Measurements from ENCODE around the gene OPRL1.

OPRL1 gene

GRCh38 chr20:64142590-64142989, 62.7 kb downstream of the OPRL1 start:
- Histone ChIP-seq H3K4me3 (ENCODE audit: low read length in 2 of 2) (no peak overlapping the region), H3K27ac (ENCODE audit: low read length) (no peak overlapping the region), H3K4me1 (ENCODE audit: control insufficient read depth, insufficient read depth, low read length) (no peaks in the 10 kb centered on the region), H3K36me3 (ENCODE audit: control insufficient read depth in 2 of 2, insufficient read depth in 2 of 2, low read length in 2 of 2) (no peaks in the 10 kb centered on the region), H3K9ac (ENCODE audit: low read length in 2 of 2) (no peak overlapping the region), H3K27me3 (ENCODE audit: control insufficient read depth in 1 of 2, insufficient read depth in 2 of 2, low read length in 2 of 2) (peaks cover 9 to 13% of the 10 kb centered on the region in 2 donors), H3K9me3 (ENCODE audit: control insufficient read depth in 2 of 2, low read length in 2 of 2) (peaks cover 0 to 9% of the 10 kb centered on the region in 2 donors)

- H3K9ac ChIP-seq (ENCODE audit: low read length in 2 of 2) = no peak overlapping the region
- H3K27me3 ChIP-seq (ENCODE audit: control insufficient read depth in 1 of 2, insufficient read depth in 2 of 2, low read length in 2 of 2) = peaks cover 11 to 13% of the 10 kb centered on the region in 2 donors
- H3K9me3 ChIP-seq (ENCODE audit: control insufficient read depth in 2 of 2, low read length in 2 of 2) = peaks cover 0 to 9% of the 10 kb centered on the region in 2 donors
- H3K27ac ChIP-seq (ENCODE audit: low read length) = no peak overlapping the region
- H3K4me3 ChIP-seq (ENCODE audit: low read length in 2 of 2) = no peak overlapping the region
- H3K36me3 ChIP-seq (ENCODE audit: control insufficient read depth in 2 of 2, insufficient read depth in 2 of 2, low read length in 2 of 2) = no peaks in the 10 kb centered on the region
- no peaks in the 10 kb centered on the region for H3K4me1 ChIP-seq (ENCODE audit: control insufficient read depth, insufficient read depth, low read length)
Measured at GRCh38 chr20:64143018-64143801, 63.3 kb downstream of the OPRL1 start.

GRCh38 chr20:64144144-64144912, 64.4 kb downstream of the OPRL1 start:
- Histone ChIP-seq H3K27me3 (ENCODE audit: control insufficient read depth in 1 of 2, insufficient read depth in 2 of 2, low read length in 2 of 2) (peaks cover 11 to 13% of the 10 kb centered on the region in 2 donors), H3K9ac (ENCODE audit: low read length in 2 of 2) (no peak overlapping the region), H3K27ac (ENCODE audit: low read length) (no peak overlapping the region), H3K4me1 (ENCODE audit: control insufficient read depth, insufficient read depth, low read length) (no peaks in the 10 kb centered on the region), H3K36me3 (ENCODE audit: control insufficient read depth in 2 of 2, insufficient read depth in 2 of 2, low read length in 2 of 2) (no peaks in the 10 kb centered on the region), H3K4me3 (ENCODE audit: low read length in 2 of 2) (no peak overlapping the region), H3K9me3 (ENCODE audit: control insufficient read depth in 2 of 2, low read length in 2 of 2) (peaks cover 0 to 9% of the 10 kb centered on the region in 2 donors)

- H3K36me3 ChIP-seq (ENCODE audit: control insufficient read depth in 2 of 2, insufficient read depth in 2 of 2, low read length in 2 of 2) = no peaks in the 10 kb centered on the region
- H3K9me3 ChIP-seq (ENCODE audit: control insufficient read depth in 2 of 2, low read length in 2 of 2) = peaks cover 0 to 9% of the 10 kb centered on the region in 2 donors
- H3K27ac ChIP-seq (ENCODE audit: low read length) = no peak overlapping the region
- no peak overlapping the region for H3K9ac ChIP-seq (ENCODE audit: low read length in 2 of 2)
- no peaks in the 10 kb centered on the region for H3K4me1 ChIP-seq (ENCODE audit: control insufficient read depth, insufficient read depth, low read length)
- no peak overlapping the region for H3K4me3 ChIP-seq (ENCODE audit: low read length in 2 of 2)
- H3K27me3 ChIP-seq (ENCODE audit: control insufficient read depth in 1 of 2, insufficient read depth in 2 of 2, low read length in 2 of 2) = peaks cover 10 to 13% of the 10 kb centered on the region in 2 donors
Measured at GRCh38 chr20:64145458-64146300, 65.8 kb downstream of the OPRL1 start.

- H3K9me3 ChIP-seq (ENCODE audit: control insufficient read depth in 2 of 2, low read length in 2 of 2) = peaks cover 0 to 9% of the 10 kb centered on the region in 2 donors
- no peak overlapping the region for H3K9ac ChIP-seq (ENCODE audit: low read length in 2 of 2)
- H3K36me3 ChIP-seq (ENCODE audit: control insufficient read depth in 2 of 2, insufficient read depth in 2 of 2, low read length in 2 of 2) = no peaks in the 10 kb centered on the region
- H3K4me1 ChIP-seq (ENCODE audit: control insufficient read depth, insufficient read depth, low read length) = no peaks in the 10 kb centered on the region
- peaks cover 10 to 13% of the 10 kb centered on the region in 2 donors for H3K27me3 ChIP-seq (ENCODE audit: control insufficient read depth in 1 of 2, insufficient read depth in 2 of 2, low read length in 2 of 2)
- H3K27ac ChIP-seq (ENCODE audit: low read length) = no peak overlapping the region
- no peak overlapping the region for H3K4me3 ChIP-seq (ENCODE audit: low read length in 2 of 2)
Measured at GRCh38 chr20:64146301-64146935, 66.5 kb downstream of the OPRL1 start.

- H3K4me1 ChIP-seq (ENCODE audit: control insufficient read depth, insufficient read depth, low read length) = no peaks in the 10 kb centered on the region
- no peak overlapping the region for H3K9ac ChIP-seq (ENCODE audit: low read length in 2 of 2)
- H3K4me3 ChIP-seq (ENCODE audit: low read length in 2 of 2) = no peak overlapping the region
- H3K9me3 ChIP-seq (ENCODE audit: control insufficient read depth in 2 of 2, low read length in 2 of 2) = peaks cover 0 to 9% of the 10 kb centered on the region in 2 donors
- no peak overlapping the region for H3K27ac ChIP-seq (ENCODE audit: low read length)
- H3K36me3 ChIP-seq (ENCODE audit: control insufficient read depth in 2 of 2, insufficient read depth in 2 of 2, low read length in 2 of 2) = no peaks in the 10 kb centered on the region
- peaks cover 10 to 13% of the 10 kb centered on the region in 2 donors for H3K27me3 ChIP-seq (ENCODE audit: control insufficient read depth in 1 of 2, insufficient read depth in 2 of 2, low read length in 2 of 2)
Measured at GRCh38 chr20:64146936-64147477, 67.1 kb downstream of the OPRL1 start.

- Histone ChIP-seq H3K9me3 (ENCODE audit: control insufficient read depth in 2 of 2, low read length in 2 of 2) (peaks cover 0 to 9% of the 10 kb centered on the region in 2 donors), H3K27me3 (ENCODE audit: control insufficient read depth in 1 of 2, insufficient read depth in 2 of 2, low read length in 2 of 2) (peaks cover 6% of the 10 kb centered on the region in 2 donors), H3K4me1 (ENCODE audit: control insufficient read depth, insufficient read depth, low read length) (no peaks in the 10 kb centered on the region), H3K4me3 (ENCODE audit: low read length in 2 of 2) (no peak overlapping the region), H3K9ac (ENCODE audit: low read length in 2 of 2) (no peak overlapping the region), H3K27ac (ENCODE audit: low read length) (no peak overlapping the region), H3K36me3 (ENCODE audit: control insufficient read depth in 2 of 2, insufficient read depth in 2 of 2, low read length in 2 of 2) (no peaks in the 10 kb centered on the region)
Measured at GRCh38 chr20:64148581-64148980, 68.7 kb downstream of the OPRL1 start.

- Histone ChIP-seq H3K9ac (ENCODE audit: low read length in 2 of 2) (no peak overlapping the region), H3K27ac (ENCODE audit: low read length) (no peak overlapping the region), H3K4me1 (ENCODE audit: control insufficient read depth, insufficient read depth, low read length) (no peaks in the 10 kb centered on the region), H3K27me3 (ENCODE audit: control insufficient read depth in 1 of 2, insufficient read depth in 2 of 2, low read length in 2 of 2) (peaks cover 6 to 7% of the 10 kb centered on the region in 2 donors), H3K36me3 (ENCODE audit: control insufficient read depth in 2 of 2, insufficient read depth in 2 of 2, low read length in 2 of 2) (no peaks in the 10 kb centered on the region), H3K4me3 (ENCODE audit: low read length in 2 of 2) (no peak overlapping the region), H3K9me3 (ENCODE audit: control insufficient read depth in 2 of 2, low read length in 2 of 2) (peaks cover 0 to 9% of the 10 kb centered on the region in 2 donors)
Measured at GRCh38 chr20:64149141-64149540, 69.3 kb downstream of the OPRL1 start.

- Histone ChIP-seq H3K9ac (ENCODE audit: low read length in 2 of 2) (no peak overlapping the region), H3K4me3 (ENCODE audit: low read length in 2 of 2) (no peak overlapping the region), H3K36me3 (ENCODE audit: control insufficient read depth in 2 of 2, insufficient read depth in 2 of 2, low read length in 2 of 2) (no peaks in the 10 kb centered on the region), H3K27me3 (ENCODE audit: control insufficient read depth in 1 of 2, insufficient read depth in 2 of 2, low read length in 2 of 2) (peaks cover 8 to 14% of the 10 kb centered on the region in 2 donors), H3K9me3 (ENCODE audit: control insufficient read depth in 2 of 2, low read length in 2 of 2) (peaks cover 0 to 6% of the 10 kb centered on the region in 2 donors), H3K27ac (ENCODE audit: low read length) (no peak overlapping the region), H3K4me1 (ENCODE audit: control insufficient read depth, insufficient read depth, low read length) (no peaks in the 10 kb centered on the region)
Measured at GRCh38 chr20:64149809-64150560, 70.1 kb downstream of the OPRL1 start.
